ENCODE results near the gene TDP2.
"Not testable (repeated sequence)": the region's sequence is repeated elsewhere in the genome, so short reads cannot be mapped to it uniquely, and the experiment has no call there.

TDP2 gene

DNA sequence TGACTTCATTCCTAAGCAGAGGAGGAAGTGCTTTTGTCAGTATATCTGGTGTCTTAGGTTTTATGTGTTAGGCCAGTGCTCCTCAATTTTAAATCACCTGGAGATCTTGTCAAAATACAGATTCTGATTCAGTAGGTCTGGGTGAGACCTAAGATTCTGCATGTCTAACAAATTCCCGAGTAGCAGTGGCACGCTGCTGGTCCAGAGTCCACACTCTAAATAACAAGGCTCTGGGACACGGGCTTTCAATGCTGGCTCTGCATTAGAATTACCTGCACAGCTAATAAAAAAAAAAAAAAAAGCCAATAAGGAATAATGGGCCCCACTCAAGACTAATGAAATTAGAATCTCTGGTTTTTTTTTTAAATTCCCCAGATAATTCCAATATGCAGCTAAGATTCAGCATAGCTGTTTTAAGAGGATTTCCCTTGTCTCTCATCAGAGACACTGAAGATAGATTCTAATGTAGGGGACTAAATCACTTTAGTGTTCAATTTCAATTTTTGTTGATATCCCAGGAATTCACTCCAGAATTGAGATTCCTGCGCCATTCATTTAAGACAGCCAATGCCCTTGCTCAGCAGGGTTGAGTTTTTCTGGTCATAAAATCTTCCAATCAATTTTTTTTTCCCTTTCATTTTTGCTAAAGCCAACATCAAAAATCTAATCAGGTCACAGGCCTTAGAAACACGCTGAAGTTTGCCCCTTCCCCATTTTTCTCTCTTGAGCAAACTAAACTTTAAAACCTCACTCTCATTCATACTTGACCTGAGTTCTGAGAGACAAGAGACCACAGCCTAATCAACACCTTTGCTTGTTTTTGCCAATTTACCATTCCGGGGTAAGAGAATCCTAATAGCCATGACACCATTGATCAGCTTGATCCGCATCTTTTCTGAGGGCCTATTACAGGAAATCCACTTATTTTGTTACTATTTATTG, 2.4 kb downstream of the TDP2 start:
- Histone ChIP-seq H3K27me3 (ENCODE audit: insufficient read depth, low read length) (no peaks in the 10 kb centered on the region), H3K27ac (ENCODE audit: low read depth, low read length) (no peak overlapping the region), H3K79me2 (ENCODE audit: control insufficient read depth, insufficient read depth, low read length, unreplicated experiment) (peaks cover 30% of the 10 kb centered on the region), H3K4me3 (ENCODE audit: low read depth, low read length) (peak overlapping the region; percentile 88), H3K36me3 (ENCODE audit: insufficient read depth, low read length) (peaks cover 14% of the 10 kb centered on the region; the same call in 1 of the 2 replicates), H2AFZ (ENCODE audit: low read length, unreplicated experiment) (no peak overlapping the region), H3K4me1 (ENCODE audit: control insufficient read depth, insufficient read depth, low read length, unreplicated experiment) (peaks cover 28% of the 10 kb centered on the region)

DNA sequence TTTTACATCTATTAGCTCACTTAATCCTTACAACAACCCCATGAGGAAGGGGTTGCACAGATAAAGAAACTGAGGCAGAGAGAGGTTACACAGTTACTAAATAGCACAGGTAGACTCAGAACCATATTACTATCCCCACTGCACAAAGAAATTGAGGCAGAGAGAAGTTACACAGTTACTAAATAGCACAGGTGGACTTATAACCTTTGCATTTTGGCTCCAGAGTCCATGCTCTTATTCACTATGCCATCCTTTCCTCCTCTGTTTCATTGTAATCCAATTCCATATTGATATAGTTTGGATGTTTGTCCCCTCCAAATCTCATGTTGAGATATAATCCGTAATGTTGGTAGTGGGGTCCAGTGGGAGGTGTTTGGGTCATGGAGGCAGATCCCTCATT, 3.5 kb downstream of the TDP2 start:
- H3K4me3 ChIP-seq (ENCODE audit: low read depth, low read length) = no peak overlapping the region
- peaks cover 33% of the 10 kb centered on the region for H3K4me1 ChIP-seq (ENCODE audit: control insufficient read depth, insufficient read depth, low read length, unreplicated experiment)
- H2AFZ ChIP-seq (ENCODE audit: low read length, unreplicated experiment) = no peak overlapping the region
- H3K27me3 ChIP-seq (ENCODE audit: insufficient read depth, low read length) = no peaks in the 10 kb centered on the region
- H3K27ac ChIP-seq (ENCODE audit: low read depth, low read length) = no peak overlapping the region
- peaks cover 30% of the 10 kb centered on the region for H3K79me2 ChIP-seq (ENCODE audit: control insufficient read depth, insufficient read depth, low read length, unreplicated experiment)
- H3K36me3 ChIP-seq (ENCODE audit: insufficient read depth, low read length) = peaks cover 14% of the 10 kb centered on the region; the same call in 1 of the 2 replicates

DNA sequence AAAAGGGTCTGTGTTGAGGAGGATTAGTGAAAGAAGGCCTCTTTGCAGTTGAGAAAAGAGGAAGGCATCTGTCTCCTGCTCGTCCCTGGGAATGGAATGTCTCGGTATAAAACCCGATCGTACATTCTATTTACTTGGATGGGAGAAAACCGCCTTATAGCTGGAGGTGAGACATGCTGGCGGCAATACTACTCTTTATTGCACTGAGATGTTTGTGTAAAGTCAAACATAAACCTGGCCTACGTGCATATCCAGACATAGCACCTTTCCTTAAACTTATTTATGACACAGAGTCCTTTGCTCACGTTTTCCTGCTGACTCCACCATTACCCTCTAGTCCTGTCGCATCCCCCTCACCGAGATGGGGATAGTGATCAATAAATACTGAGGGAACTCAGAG, 4.5 kb downstream of the TDP2 start:
- Histone ChIP-seq H3K4me1 (ENCODE audit: control insufficient read depth, insufficient read depth, low read length, unreplicated experiment) (peaks cover 27% of the 10 kb centered on the region), H3K27me3 (ENCODE audit: insufficient read depth, low read length) (no peaks in the 10 kb centered on the region), H3K4me3 (ENCODE audit: low read depth, low read length) (no peak overlapping the region), H3K27ac (ENCODE audit: low read depth, low read length) (no peak overlapping the region), H3K36me3 (ENCODE audit: insufficient read depth, low read length) (peaks cover 17% of the 10 kb centered on the region; the same call in 1 of the 2 replicates), H2AFZ (ENCODE audit: low read length, unreplicated experiment) (no peak overlapping the region), H3K79me2 (ENCODE audit: control insufficient read depth, insufficient read depth, low read length, unreplicated experiment) (peaks cover 30% of the 10 kb centered on the region)

- not testable (repeated sequence) for H3K4me3 ChIP-seq (ENCODE audit: low read depth, low read length); H2AFZ ChIP-seq (ENCODE audit: low read length, unreplicated experiment); H3K27ac ChIP-seq (ENCODE audit: low read depth, low read length); H3K27me3 ChIP-seq (ENCODE audit: insufficient read depth, low read length)
- peaks cover 27% of the 10 kb centered on the region for H3K4me1 ChIP-seq (ENCODE audit: control insufficient read depth, insufficient read depth, low read length, unreplicated experiment)
- peaks cover 17% of the 10 kb centered on the region; the same call in 1 of the 2 replicates for H3K36me3 ChIP-seq (ENCODE audit: insufficient read depth, low read length)
- H3K79me2 ChIP-seq (ENCODE audit: control insufficient read depth, insufficient read depth, low read length, unreplicated experiment) = peaks cover 30% of the 10 kb centered on the region
These were observed 4.9 kb downstream of the TDP2 start for GRCh38 chr6:24661759-24662158.

GRCh38 chr6:24660105-24660504, 6.6 kb downstream of the TDP2 start:
- Histone ChIP-seq H3K4me1 (ENCODE audit: control insufficient read depth, insufficient read depth, low read length, unreplicated experiment) (peaks cover 19% of the 10 kb centered on the region), H3K27ac (ENCODE audit: low read depth, low read length) (peak overlapping the region; percentile 69; the same call in 1 of the 2 replicates), H3K27me3 (ENCODE audit: insufficient read depth, low read length) (no peaks in the 10 kb centered on the region), H3K4me3 (ENCODE audit: low read depth, low read length) (no peak overlapping the region), H3K79me2 (ENCODE audit: control insufficient read depth, insufficient read depth, low read length, unreplicated experiment) (peaks cover 20% of the 10 kb centered on the region), H2AFZ (ENCODE audit: low read length, unreplicated experiment) (no peak overlapping the region), H3K36me3 (ENCODE audit: insufficient read depth, low read length) (peaks cover 16% of the 10 kb centered on the region; the same call in 1 of the 2 replicates)

- Histone ChIP-seq H3K27ac (ENCODE audit: low read depth, low read length) (peak overlapping the region; percentile 69), H3K36me3 (ENCODE audit: insufficient read depth, low read length) (peaks cover 11% of the 10 kb centered on the region; the same call in 1 of the 2 replicates), H3K4me3 (ENCODE audit: low read depth, low read length) (no peak overlapping the region), H3K4me1 (ENCODE audit: control insufficient read depth, insufficient read depth, low read length, unreplicated experiment) (peaks cover 14% of the 10 kb centered on the region), H3K79me2 (ENCODE audit: control insufficient read depth, insufficient read depth, low read length, unreplicated experiment) (peaks cover 14% of the 10 kb centered on the region), H2AFZ (ENCODE audit: low read length, unreplicated experiment) (no peak overlapping the region), H3K27me3 (ENCODE audit: insufficient read depth, low read length) (no peaks in the 10 kb centered on the region)
These were observed 7.1 kb downstream of the TDP2 start for GRCh38 chr6:24659561-24659960.

- Histone ChIP-seq H3K36me3 (ENCODE audit: insufficient read depth, low read length) (peaks cover 8% of the 10 kb centered on the region; the same call in 1 of the 2 replicates), H2AFZ (ENCODE audit: low read length, unreplicated experiment) (no peak overlapping the region), H3K27me3 (ENCODE audit: insufficient read depth, low read length) (no peaks in the 10 kb centered on the region), H3K4me3 (ENCODE audit: low read depth, low read length) (no peak overlapping the region), H3K79me2 (ENCODE audit: control insufficient read depth, insufficient read depth, low read length, unreplicated experiment) (peaks cover 7% of the 10 kb centered on the region), H3K4me1 (ENCODE audit: control insufficient read depth, insufficient read depth, low read length, unreplicated experiment) (peaks cover 10% of the 10 kb centered on the region), H3K27ac (ENCODE audit: low read depth, low read length) (peak overlapping the region; percentile 70)
These were observed 7.8 kb downstream of the TDP2 start for GRCh38 chr6:24658573-24659560.

DNA sequence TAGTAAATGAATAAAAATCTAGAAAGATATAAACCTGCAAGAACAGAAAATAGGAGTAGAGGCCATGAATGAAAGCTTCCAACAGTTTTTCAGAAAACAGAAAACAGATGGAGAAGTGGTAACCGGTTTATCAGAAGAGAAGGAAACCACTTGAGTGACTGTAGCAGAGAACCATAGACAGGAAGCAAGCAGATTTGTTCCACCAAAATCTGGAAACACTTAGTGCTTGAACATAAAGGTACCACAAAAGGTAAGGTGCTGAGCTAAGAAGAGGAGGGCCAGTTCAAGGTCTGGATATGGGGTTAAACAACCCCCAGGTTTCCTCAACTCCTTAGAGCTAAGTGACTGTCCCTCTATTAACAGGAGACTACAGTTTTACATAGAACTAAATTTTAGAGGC, 11.5 kb downstream of the TDP2 start:
- H3K79me2 ChIP-seq (ENCODE audit: control insufficient read depth, insufficient read depth, low read length, unreplicated experiment) = peaks cover 3% of the 10 kb centered on the region
- H3K4me3 ChIP-seq (ENCODE audit: low read depth, low read length) = no peak overlapping the region
- 0 out of 2 replicates have a peak, but pooled peaks cover 8% of the 10 kb centered on the region for H3K36me3 ChIP-seq (ENCODE audit: insufficient read depth, low read length)
- peaks cover 10% of the 10 kb centered on the region for H3K4me1 ChIP-seq (ENCODE audit: control insufficient read depth, insufficient read depth, low read length, unreplicated experiment)
- no peaks in the 10 kb centered on the region for H3K27me3 ChIP-seq (ENCODE audit: insufficient read depth, low read length)
- H2AFZ ChIP-seq (ENCODE audit: low read length, unreplicated experiment) = no peak overlapping the region
- no peak overlapping the region for H3K27ac ChIP-seq (ENCODE audit: low read depth, low read length)

DNA sequence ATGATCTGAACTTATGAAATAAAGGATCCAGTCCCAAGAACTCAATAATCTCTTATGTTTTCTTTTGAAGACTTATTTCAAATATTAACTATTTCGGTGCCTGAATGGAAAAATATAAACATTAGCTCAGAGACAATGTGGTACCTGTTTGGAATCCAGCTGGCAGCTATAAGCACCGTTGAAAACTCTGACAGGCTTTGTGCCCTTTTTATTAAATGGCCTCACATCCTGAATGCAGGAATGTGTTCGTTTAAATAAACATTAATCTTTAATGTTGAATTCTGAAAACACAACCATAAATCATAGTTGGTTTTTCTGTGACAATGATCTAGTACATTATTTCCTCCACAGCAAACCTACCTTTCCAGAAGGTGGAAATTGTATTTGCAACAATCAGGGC, 16.3 kb downstream of the TDP2 start:
- H3K79me2 ChIP-seq (ENCODE audit: control insufficient read depth, insufficient read depth, low read length, unreplicated experiment) = no peaks in the 10 kb centered on the region
- no peak overlapping the region for H2AFZ ChIP-seq (ENCODE audit: low read length, unreplicated experiment)
- H3K4me3 ChIP-seq (ENCODE audit: low read depth, low read length) = no peak overlapping the region
- peaks cover 2% of the 10 kb centered on the region for H3K27me3 ChIP-seq (ENCODE audit: insufficient read depth, low read length)
- 0 out of 2 replicates have a peak, but pooled peaks cover 5% of the 10 kb centered on the region for H3K36me3 ChIP-seq (ENCODE audit: insufficient read depth, low read length)
- H3K4me1 ChIP-seq (ENCODE audit: control insufficient read depth, insufficient read depth, low read length, unreplicated experiment) = no peaks in the 10 kb centered on the region
- H3K27ac ChIP-seq (ENCODE audit: low read depth, low read length) = no peak overlapping the region

- Histone ChIP-seq H2AFZ (ENCODE audit: low read length, unreplicated experiment) (no peak overlapping the region), H3K36me3 (ENCODE audit: insufficient read depth, low read length) (0 out of 2 replicates have a peak, but pooled peaks cover 5% of the 10 kb centered on the region), H3K4me1 (ENCODE audit: control insufficient read depth, insufficient read depth, low read length, unreplicated experiment) (no peaks in the 10 kb centered on the region), H3K27me3 (ENCODE audit: insufficient read depth, low read length) (peaks cover 8% of the 10 kb centered on the region), H3K4me3 (ENCODE audit: low read depth, low read length) (no peak overlapping the region), H3K79me2 (ENCODE audit: control insufficient read depth, insufficient read depth, low read length, unreplicated experiment) (no peaks in the 10 kb centered on the region), H3K27ac (ENCODE audit: low read depth, low read length) (no peak overlapping the region)
These were observed 17.0 kb downstream of the TDP2 start for GRCh38 chr6:24649691-24650090.

Data from ACC112 (cell line).